ENCODE measurements around the gene NIPSNAP3A.

NIPSNAP3A gene

DNA sequence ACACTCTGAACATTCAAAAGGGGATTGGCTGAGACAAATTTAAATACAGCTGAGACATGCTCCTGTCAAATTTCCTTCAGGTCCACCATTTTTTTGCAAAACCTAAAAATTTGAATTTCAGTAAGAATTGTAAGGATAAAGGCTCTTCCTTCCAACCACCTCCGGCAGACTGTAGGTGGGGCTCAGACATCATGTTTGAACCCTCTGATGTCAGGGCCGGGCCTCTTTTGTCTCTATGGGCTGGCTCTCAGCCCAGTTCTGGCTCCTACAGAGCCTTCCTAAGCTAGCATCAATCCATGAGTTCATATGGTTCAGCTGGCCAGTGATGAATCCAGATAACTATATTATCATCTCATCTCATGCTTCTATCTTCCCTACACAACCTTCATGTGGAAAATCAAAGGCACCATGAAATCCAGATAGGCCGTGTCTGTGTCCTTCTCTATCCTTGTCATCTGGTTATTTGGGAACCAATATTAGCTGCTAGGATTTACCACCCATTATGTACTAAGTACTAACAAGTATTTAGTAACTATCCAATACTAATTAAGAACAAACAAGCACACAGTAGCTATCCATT is 60.6 kb downstream of the NIPSNAP3A start:
- DNase-seq (ENCODE audit: low spot score), result no peak
